ENCODE data around the gene HOXB1.
A peak's percentile ranks its signal among the peaks of the same experiment; 100 is the strongest.
"Not testable (repeated sequence)": the region's sequence is repeated elsewhere in the genome, so short reads cannot be mapped to it uniquely, and the experiment has no call there.

Gene HOXB1

DNA sequence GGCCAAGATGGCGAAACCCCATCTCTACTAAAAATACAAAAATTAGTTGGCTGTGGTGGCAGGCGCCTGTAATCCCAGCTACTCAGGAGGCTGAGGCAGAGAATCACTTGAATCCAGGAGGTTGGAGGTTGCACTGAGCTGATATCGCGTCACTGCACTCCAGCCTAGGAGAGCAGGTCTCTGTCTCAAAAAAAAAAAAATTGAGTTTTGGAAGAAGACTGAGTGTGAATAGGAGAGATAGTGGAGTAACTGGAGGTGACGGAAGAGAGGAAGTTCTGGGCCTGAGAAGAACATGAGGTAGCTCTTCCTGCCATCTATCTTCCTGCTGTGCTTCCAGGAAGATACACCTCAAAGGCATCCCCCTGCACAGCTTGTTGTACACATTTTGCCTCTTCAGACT, 11.4 kb downstream of the HOXB1 start:
- no peak for DNase-seq (ENCODE audit: low spot score)

DNA sequence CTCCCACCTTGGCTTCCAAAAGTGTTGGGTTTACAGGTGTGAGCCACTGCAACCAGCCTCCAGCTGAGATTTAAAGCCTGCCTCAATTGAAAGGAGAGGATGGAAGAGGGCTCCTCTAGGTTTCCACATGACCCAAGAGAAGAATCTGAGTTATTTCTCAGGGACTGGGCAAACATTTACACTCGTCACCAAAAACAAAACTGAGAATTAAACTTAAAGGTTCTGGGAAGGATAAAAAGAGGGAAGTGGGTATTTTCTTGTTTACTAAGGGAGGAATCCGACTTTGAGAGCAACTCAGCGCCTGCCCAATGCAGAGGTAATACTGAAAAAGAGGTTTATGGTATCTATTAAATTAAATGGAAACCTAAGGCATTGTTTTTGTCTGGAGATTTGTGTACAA, 13.3 kb downstream of the HOXB1 start:
- DNase-seq (ENCODE audit: low spot score), result no peak

DNA sequence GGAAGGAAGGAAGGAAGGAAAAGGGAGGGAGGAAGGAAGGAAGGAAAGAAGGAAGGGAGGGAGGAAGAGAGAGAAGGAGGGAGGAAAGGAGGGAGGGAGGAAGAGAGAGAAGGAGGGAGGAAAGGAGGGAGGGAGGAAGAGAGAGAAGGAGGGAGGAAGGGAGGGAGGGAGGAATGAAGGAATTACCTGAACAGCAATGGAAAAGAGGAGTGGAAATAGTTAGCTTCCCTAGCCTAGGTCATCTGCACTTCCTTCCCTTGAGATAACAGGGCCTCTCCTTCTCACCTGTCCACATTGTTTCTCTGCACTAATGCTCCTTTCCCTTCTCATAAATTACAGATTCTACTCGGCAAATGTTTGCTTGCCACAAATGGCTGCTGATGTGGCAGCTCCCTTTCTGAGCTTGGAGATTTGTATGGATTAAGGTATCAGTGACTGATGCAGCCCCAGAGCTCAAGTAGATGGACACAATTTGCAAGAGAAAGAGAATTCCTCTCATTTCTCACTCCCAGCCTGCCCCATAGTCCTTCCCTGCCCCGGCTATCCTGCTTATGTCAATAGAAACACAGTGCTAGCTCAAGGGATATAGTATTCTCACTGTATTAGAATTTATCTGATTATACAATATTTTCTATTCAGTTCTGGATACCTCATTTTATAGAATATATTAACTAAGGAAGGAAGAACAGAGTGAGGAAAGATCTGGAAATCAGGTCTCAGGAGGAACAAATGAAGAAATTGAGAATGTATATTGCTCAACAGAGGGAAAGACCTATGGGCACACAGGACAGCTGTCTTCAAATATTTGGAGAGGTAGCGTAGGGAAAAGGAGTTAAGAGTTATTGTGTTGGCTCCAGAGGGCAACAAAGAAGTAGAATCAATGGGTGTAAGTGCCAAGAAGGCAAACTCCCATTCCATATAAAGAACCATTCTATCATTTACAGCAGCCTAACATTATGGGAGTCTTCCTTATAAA, 14.6 kb downstream of the HOXB1 start:
- no peak for DNase-seq (ENCODE audit: low spot score)

DNA sequence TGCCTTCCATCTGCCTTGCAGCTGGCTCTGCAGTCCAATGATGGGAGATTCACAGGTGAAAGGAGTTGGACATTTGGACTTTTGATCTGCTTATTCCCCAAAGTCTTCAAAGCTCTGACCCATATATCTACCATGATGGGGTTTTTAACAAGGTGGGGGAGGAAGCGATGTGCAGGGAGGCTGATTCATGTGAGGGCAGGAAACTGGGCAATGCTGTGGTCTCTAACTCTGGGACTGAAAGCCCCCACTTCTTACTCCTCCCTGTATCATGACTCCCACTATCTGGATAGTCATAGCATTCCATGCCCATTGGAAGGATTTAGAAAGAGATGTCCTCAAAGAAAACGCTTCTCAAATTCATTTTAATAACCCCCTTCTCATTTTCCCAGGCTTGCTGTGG, 16.3 kb downstream of the HOXB1 start:
- no peak for DNase-seq (ENCODE audit: low spot score)

DNA sequence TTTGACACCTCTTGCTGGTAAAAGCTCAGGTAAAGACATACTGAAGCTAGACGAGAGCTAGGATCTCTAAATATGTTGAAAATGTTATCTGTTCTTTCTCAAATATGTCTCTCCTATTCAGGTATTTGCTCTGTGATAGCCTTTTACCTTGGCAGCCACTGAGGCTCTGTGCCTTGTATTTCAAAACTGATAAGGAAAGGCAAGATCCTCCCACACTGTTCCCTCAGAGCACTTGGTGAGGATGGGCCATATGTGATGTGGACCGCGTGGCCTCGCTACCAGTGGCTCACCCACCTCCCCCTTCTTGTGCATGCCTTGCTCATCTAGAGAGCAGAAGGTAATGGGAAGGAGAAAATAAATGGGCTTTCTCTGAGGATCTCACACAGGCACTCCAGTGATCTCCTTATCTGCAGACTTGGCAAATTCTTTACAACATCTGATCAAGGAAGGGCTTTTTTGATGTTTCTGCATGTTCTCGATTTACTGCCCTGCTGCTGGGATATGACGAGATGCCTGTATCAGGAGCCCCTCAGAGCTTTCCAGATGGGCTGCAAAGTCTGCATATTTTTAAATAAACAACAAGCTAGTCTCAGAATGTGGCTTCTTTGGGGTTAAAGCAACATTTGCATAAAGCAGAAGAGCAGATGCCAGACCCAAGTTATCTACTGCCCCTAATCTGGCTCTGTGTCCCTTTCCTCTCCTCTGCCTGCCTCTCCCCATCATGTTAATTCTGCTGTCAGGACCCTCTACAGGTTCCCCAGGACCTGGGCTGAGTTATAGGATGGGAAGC, 16.9 kb downstream of the HOXB1 start:
- no peak for DNase-seq (ENCODE audit: low spot score)

DNA sequence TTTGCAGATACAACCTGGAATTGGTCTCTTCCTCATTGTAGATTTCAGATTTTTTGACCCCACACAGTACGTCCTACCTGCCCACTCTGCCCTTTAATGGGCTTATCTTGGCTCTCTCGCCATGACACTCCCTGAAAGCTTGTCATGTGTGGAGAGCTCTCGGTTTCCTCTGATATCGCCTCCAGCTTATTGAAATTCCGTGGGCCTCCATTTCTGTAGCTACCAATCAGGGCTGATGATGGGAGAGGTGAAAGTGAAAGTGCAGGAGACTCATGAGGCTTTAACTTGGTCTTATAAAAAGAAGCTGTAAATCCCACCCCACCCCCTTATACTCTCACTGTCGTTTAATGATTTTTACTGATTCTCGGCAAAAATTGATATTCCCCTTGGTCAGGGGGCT, 17.7 kb downstream of the HOXB1 start:
- DNase-seq (ENCODE audit: low spot score), result no peak

DNA sequence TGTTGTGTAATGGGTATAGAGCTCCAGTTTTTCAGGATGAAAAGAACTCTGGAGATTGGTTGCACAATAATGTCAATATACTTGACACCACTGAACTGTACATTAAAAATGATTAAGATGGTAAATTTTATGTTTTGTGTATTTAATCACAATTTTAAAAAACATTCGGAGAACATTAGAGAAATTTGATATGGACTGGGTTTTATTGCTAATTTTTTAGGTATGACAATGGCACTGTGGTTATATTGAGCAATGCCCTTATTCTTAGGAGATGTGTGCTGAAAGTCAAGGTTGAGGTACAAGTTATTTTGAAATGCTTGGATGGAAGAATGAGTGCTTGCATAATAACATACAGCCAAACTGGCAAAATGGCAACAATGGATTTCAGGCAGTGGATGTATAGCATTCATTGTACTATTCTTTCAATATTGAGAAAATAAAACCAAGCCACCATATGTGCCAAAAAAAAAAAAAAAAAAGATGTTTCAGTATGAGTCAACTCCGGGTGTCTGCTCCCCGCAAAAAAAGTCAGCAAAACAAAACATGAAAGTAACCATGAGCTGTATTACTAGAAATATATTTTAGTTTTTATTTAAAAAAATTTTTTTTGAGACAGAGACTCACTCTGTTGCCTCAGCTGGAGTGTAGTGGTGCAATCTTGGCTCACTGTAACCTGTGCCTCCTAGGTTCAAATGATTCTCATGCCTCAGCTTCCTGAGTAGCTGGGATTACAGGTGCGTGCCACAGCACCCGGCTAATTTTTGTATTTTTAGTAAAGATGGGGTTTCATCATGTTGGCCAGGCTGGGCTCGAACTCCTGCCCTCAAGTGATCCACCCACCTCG, 19.8 kb downstream of the HOXB1 start:
- no peak for DNase-seq (ENCODE audit: low spot score)

DNA sequence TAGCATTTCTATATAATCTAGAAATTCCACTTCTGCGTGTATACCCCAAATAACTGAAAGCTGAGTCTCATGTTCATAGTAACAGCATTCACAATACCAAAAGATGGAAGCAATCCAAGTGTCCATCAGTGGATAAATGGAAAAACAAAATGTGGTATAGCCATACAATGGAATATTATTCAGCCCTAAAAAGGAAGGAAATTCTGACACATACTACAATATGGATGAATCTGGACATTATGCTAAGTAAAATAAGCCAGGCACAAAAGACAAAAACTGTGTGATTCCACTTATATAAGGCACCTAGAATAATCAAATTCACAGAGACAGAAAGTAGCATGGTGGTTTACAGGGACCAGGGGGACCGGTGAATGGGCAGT, 20.4 kb downstream of the HOXB1 start:
- DNase-seq (ENCODE audit: low spot score), result no peak

DNA sequence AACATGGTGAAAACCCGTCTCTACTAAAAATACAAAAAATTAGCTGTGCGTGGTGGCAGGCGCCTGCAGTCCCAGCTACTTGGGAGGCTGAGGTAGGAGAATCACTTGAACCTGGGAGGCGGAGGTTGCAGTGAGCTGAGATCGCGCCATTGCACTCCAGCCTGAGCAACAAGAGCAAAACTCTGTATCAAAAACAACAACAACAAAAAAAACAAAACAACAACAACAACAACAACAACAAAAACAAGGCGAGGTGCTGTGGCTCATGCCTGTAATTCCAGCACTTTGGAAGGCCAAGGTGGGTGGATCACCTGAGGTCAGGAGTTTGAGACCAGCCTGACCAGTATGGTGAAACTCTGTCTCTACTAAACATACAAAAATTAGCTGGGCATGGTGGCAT, 21.1 kb downstream of the HOXB1 start:
- not testable (repeated sequence) for DNase-seq (ENCODE audit: low spot score)

DNA sequence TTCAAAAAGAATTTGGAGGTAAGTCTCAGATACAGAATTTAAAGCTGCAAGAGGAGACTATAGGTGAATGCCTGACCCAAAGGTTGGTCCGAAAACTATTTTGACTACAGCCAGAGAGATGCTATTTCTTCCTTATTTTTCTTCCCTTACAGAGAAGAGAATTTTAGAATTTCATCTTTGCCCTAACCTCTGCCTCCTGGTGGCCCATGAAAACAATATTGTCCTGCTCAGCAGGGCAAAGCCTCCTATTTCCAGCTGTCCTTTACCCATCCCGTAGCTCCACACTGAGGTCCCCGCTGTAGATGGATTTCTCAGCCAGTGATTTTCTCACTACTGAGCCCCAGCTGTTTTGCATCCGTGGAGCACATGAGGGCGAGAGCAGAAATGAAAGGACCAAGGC, 24.6 kb downstream of the HOXB1 start:
- no peak for DNase-seq (ENCODE audit: low spot score)

DNA sequence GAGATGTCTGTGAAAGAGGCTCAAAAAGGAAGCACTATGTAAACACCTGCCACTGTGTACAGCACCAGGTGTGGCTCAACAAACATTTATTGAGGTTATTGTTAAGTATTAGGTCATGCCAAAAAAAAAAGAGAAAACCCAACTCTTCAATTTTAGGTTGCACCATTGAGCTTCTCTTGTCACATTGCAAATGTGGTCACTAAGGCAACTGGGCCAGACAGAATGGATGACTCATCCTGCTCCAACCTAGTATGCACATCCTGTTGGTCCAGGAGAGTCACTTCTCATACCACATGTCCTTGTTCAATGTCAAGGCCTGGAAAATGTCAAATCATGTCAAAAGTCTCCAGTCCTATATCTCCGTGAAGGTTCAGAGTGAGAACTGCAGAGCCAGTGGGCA, 25.0 kb downstream of the HOXB1 start:
- peak; percentile 75 for DNase-seq (ENCODE audit: low spot score)

DNA sequence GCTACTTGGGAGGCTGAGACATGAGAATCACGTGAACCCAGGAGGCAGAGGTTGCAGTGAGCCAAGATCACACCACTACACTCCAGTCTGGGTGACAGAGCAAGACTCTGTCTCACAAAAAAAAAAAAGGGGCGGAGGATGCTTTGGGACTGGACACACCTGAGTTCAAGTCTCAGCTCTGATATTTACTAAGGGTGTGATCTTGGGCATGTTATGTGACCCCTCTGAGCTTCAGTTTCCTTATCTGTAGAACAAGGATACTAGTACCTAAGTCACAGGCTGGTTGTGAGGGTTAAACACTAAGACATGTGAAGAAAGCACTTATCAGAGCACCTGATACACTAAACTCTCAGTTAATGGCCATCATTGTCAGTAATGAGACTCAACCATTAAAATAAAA, 25.9 kb downstream of the HOXB1 start:
- no peak for DNase-seq (ENCODE audit: low spot score)

DNA sequence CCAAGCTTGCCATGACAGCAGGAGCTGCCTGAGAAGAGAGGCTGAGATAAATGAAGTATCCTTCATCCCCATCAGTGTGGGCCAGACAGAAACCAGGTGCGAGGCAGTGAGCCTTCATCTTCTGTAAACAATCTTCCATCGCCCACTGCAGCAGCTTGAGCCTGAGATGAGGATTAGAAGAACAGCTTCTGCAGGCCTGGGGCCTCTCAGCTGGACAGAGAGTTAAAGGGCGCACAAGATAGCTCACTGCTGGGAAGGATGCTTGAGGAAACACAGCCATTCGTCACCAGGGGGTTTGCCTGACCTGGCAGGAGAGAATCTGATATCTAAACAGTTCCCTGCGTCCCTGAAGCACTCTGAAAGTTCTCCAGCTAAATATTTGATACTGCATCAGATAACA, 27.1 kb downstream of the HOXB1 start:
- DNase-seq (ENCODE audit: low spot score), result no peak

DNA sequence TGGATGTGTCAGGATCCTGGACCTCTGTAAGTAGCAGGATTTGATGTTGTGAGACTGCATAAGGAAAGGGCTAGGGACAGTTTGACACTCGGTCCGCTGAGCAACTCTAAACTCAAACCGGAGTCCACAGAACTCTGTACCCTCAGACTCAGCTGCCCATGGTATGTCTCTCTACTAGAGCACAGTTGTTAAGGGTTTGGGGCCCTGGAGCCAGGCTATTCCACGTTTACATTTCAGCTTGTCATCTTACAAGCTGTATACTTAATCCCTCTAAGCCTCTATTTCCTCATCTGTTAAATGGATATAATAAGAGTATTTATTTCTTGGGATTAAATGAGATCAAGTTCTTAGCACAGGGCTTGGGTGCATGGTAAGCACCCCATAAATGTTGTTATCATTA, 27.9 kb downstream of the HOXB1 start:
- no peak for DNase-seq (ENCODE audit: low spot score)

DNA sequence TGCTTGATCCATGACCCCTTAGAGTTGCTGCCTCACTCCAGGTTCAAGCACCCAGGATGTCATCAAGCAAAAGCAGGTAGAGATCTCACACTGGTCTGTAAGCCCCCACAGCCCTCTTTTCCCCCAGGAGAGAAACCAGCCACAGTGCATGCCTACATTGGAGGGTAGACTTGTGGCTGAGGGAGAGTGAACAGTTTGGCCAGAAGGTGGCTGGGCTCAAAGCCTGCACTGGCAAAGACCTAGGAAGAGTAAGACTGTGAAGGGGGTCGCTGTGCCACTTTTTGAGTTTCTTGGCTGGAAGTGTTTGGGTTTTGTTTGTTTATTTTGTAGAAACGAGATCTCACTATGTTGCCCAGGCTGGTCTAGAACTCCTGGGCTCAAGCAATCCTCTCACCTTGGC, 28.5 kb downstream of the HOXB1 start:
- no peak for DNase-seq (ENCODE audit: low spot score)

DNA sequence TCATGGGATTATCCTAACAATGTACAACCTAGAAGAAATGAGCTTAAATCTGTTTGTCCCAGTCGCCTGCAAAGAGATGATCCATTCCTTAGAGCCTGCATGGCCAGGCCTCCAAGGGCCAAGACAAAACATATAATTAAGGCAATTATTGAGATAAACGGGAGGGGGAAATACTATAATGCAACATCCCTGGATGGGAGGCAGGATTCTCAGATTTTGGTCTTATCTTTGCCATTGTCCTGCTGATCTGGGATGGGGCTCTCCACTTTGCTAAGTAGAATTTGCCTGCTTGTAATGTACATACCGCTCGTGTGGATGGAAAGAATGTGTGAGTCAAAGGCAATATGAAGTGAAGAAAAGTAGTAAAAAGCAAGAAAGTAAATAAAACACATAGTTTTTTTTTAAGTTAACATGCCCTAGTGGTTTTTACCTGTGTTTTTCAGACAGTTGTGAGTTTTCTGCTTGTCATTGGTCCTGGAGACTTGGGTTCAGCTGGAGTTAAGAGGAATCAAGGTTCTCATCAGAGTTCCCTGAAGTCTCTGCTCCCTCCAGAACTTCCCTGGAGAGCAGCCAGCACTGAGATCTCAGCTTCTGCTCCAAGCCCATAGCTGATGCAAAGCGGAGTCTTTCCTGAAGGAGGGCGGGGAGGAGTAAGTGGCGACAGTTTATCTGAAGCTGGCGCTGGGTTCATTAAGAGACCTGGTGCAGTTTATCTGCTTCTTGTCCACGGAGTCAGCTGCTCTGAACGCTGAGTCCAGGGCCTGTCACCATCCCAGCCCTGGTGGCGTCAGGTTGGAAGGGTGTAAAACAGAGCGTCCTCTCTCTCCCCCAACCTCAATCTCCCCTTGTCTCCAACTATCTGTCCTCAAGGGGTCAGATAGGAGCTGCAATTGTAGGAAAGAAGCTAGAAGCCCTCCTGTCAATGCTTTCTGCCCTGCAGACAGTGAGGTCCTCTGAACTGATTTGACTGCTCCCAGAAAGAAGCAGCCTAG, 30.1 kb downstream of the HOXB1 start:
- no peak for DNase-seq (ENCODE audit: low spot score)

DNA sequence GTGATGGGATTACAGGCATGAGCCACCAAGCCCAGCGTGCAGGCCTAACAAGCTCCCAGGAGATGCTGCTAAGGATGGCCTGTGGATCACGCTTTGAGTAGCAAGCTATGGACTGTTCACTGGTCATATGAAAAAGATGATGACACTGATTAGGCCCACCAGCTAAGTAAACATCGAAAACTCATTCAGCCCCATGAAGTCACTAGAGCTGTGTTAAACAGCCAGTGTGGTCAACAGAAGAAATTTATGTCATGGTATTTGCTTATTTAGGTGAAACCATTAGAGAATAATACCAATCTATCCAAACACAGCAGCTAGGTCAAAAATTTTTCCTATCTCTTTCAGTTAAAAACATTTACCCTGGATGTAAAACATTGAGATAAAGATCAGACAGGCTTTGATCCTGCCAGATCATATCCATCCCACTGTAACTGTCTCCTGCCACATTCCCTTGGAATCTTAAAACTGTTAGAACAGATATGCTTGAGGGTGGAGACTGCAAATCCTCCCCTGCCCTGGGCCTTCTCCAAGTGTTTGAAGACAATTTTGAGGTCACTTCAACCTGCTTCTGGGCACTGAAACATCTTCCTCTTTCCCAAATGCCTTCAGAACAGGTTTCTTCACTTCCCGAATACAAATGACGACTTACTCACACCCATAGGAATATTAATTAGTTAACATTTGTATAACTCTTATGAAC, 30.9 kb downstream of the HOXB1 start:
- DNase-seq (ENCODE audit: low spot score), result no peak

DNA sequence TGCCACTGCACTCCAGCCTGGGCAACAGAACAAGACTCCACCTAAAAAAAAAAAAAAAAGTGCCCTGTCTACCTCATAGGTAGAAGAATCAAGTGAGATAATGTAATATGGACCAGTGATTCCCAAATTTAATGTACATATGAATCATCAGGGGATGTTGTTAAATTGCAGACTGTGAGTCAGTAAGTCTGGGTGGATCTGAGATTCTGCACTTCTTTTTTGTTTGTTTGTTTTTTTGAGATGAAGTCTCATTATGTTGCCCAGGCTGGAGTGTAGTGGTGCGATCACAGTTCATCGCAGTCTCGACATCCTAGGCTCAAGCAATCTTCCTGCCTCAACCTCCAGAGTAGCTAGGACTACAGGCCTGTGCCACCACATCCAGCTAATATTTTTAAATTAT, 31.6 kb downstream of the HOXB1 start:
- no peak for DNase-seq (ENCODE audit: low spot score)

DNA sequence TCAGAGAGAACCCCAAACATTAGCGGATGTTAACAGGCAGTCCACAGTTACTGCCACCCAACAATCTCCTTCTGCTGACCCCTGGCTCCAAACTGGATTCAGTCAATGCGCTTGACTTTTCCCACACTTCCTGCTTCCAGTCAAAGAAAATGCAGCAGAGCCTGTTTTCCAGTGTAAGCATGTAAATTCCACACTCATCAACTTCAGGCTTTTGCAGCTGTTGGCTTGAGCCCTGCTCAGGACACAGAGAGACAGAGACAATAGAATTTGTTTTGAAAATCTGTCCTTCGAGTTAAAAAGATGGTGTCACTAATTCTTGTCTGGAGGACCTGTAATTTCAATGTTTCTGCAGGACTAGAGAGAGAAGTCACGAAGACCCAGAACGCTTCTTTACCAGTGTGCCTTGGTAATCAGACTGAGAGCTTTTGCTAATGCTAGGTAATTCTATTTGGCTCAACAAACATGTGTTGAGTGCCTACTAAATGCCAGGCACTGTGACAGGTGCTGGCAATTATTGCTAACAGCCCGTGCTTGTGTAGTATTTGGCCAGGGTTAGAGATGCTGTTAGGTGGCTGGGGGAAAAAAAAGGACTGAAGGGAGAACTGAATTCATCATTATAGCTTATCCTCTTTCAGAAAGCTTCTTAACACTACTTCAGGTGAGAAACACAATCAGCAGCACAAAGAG, 32.5 kb downstream of the HOXB1 start:
- DNase-seq (ENCODE audit: low spot score), result no peak

DNA sequence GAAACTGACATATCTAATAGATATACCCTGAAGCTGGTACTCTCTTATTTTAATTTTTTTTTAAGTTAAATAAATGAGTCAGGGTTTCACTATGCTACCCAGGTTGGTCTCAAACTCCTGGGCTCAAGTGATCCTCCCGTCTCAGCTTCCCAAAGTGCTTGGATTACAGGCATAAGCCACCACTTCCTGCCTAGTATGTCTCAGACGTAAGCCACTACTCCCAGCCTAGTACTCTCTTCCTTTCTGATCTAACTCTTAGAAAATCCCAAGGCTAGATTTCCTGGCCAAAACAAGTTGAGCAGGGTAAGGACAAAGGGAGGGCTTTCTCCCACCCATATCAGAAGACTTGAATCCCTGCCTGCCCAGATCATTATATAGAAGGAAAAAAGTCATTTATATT, 33.7 kb downstream of the HOXB1 start:
- no peak for DNase-seq (ENCODE audit: low spot score)

All from AG08396 (cell line).